Aorta (tissue), 5 donors: ENCODE data around the gene RSPH1. TPM values are rescaled to one million over a fixed set of nuclear protein-coding genes. Genes with fewer than 3 reads are reported as not detected.

ENCODE experiments used
- ATAC-seq: fragments of 200-7000 bp; cut with Tn5 transposase; one replicate; pipeline ENCODE4 v1.9.1; 2022; ENCODE audit warnings: moderate library complexity; ENCODE audit not compliant: low FRiP score
- DNase-seq, 2 donors: peaks; one replicate each; pipeline ENCODE4 v3.0.0-alpha.2; 2020
- H3K27ac ChIP-seq, 2 donors: one replicate each; pipeline ENCODE4 v1.5.1; 2013; ENCODE audit warnings: low read length in 2 of 2, mild to moderate bottlenecking in 2 of 2, moderate library complexity in 2 of 2, control low read depth in 1 of 2, inconsistent platforms in 1 of 2, low read depth in 1 of 2
- H3K27me3 ChIP-seq, 2 donors: one replicate each; pipeline ENCODE4 v1.6.1; 2013; ENCODE audit warnings: control low read depth in 1 of 2, low read length in 1 of 2, mild to moderate bottlenecking in 1 of 2, moderate library complexity in 1 of 2; ENCODE audit not compliant: insufficient read depth in 2 of 2, control insufficient read depth in 1 of 2
- H3K36me3 ChIP-seq, 2 donors: one replicate each; pipeline ENCODE4 v1.6.1; 2013; ENCODE audit warnings: control low read depth in 1 of 2, low read length in 1 of 2, mild to moderate bottlenecking in 1 of 2; ENCODE audit not compliant: insufficient read depth in 2 of 2, control insufficient read depth in 1 of 2
- H3K4me1 ChIP-seq, 2 donors: one replicate each; pipeline ENCODE4 v1.6.1; 2013; ENCODE audit warnings: low read length in 2 of 2, control low read depth in 1 of 2, mild to moderate bottlenecking in 1 of 2, moderate library complexity in 1 of 2; ENCODE audit not compliant: insufficient read depth in 2 of 2, control insufficient read depth in 1 of 2
- H3K4me3 ChIP-seq, 2 donors: one replicate each; pipeline ENCODE4 v1.5.1; 2013; ENCODE audit warnings: low read length in 2 of 2, control low read depth in 1 of 2, mild to moderate bottlenecking in 1 of 2
- H3K9me3 ChIP-seq: one replicate; pipeline ENCODE4 v1.6.1; 2013; ENCODE audit warnings: mild to moderate bottlenecking, low read length; ENCODE audit not compliant: control insufficient read depth
- WGBS, 2 donors: extraction: QIAGEN DNeasy Blood & Tissue Kit; methylation state at CpG; one replicate each; pipeline ENCODE4 v1.1.7; 2013; 5-methylcytosine and 5-hydroxymethylcytosine counted together
- intact Hi-C, 2 donors: fragments of 100-400 bp; cut with DNase I; formaldehyde crosslinking; loops; one replicate each; pipeline versions ENCODE4 v1.14.2 to v1.15.0; 2022
- polyA plus RNA-seq, 2 donors: library from polyadenylated mRNA; stranded (reverse); fragments of 200-250 nt; gene quantifications; one replicate each; pipeline ENCODE4 v1.2.3, GENCODE V29; 2013
- total RNA-seq, 2 donors: library from RNA; stranded (reverse); fragmentation: NEBNext Ultra II Directional; extraction: Animal tissue kit (Norgen Biotek cat#: 25700); gene quantifications; one replicate each; pipeline ENCODE4 v1.2.1, GENCODE V29; 2021
- donor health status: healthy with polysubstance abuse.
- donor health status: Bipolar disorder and iron deficiency.
- donor health status: DM: no; HTN: no; CAD: no.
- donor health status: DM: no; HTN: no; CAD: no.
- donor health status: DM: yes; HTN: yes; CAD: no.

RSPH1 gene
- total and polyA plus RNA-seq, 4 donors = 0.18 to 1.6 (median 0.26) TPM; not detected in 1

- ATAC-seq = no peak
- DNase-seq = no peak
- Histone ChIP-seq H3K27ac (no peak overlapping the region), H3K27me3 (no peaks in the 10 kb centered on the region), H3K4me1 (no peaks in the 10 kb centered on the region), H3K4me3 (no peak overlapping the region), H3K36me3 (no peaks in the 10 kb centered on the region), H3K9me3 (peaks cover 9% of the 10 kb centered on the region)
- intact Hi-C loops = no loop called here
- WGBS, 2 donors = 81 to 85% methylated on average over 6 of the region's 6 CpGs
Observed at GRCh38 chr21:42430521-42430920, 65.5 kb downstream of the RSPH1 start.

GRCh38 chr21:42429856-42430255, 66.2 kb downstream of the RSPH1 start:
- Histone ChIP-seq H3K4me3 (no peak overlapping the region), H3K27ac (no peak overlapping the region), H3K36me3 (no peaks in the 10 kb centered on the region), H3K27me3 (no peaks in the 10 kb centered on the region), H3K4me1 (no peaks in the 10 kb centered on the region), H3K9me3 (peaks cover 9% of the 10 kb centered on the region)
- DNase-seq (no peak), ATAC-seq (no peak)
- intact Hi-C loops = no loop called here
- WGBS, 2 donors = 23 to 28% methylated on average over 9 of the region's 9 CpGs

GRCh38 chr21:42429021-42429420, 67.0 kb downstream of the RSPH1 start:
- intact Hi-C loops = no loop called here
- H3K27ac ChIP-seq = no peak overlapping the region

GRCh38 chr21:42427809-42428419, 68.1 kb downstream of the RSPH1 start:
- ATAC-seq (no peak), DNase-seq (no peak)
- intact Hi-C loops = no loop called here
- WGBS, 2 donors = 71 to 75% methylated on average over 10 of the region's 10 CpGs
- H3K4me3 ChIP-seq = no peak overlapping the region
- H3K4me1 ChIP-seq = no peaks in the 10 kb centered on the region
- no peak overlapping the region for H3K27ac ChIP-seq
- no peaks in the 10 kb centered on the region for H3K36me3 ChIP-seq
- peaks cover 4% of the 10 kb centered on the region for H3K9me3 ChIP-seq
- H3K27me3 ChIP-seq = no peaks in the 10 kb centered on the region

More at GRCh38 chr21:42429021-42429420, 67.0 kb downstream of the RSPH1 start:
- DNase-seq = no peak
- H3K4me3 ChIP-seq = no peak overlapping the region
- peaks cover 9% of the 10 kb centered on the region for H3K9me3 ChIP-seq
- 96 to 100% methylated on average over 1 of the region's 1 CpG for WGBS, 2 donors
- H3K36me3 ChIP-seq = no peaks in the 10 kb centered on the region
- ATAC-seq = no peak
- no peaks in the 10 kb centered on the region for H3K27me3 ChIP-seq
- no peaks in the 10 kb centered on the region for H3K4me1 ChIP-seq

- Histone ChIP-seq H3K36me3 (no peaks in the 10 kb centered on the region), H3K27me3 (no peaks in the 10 kb centered on the region), H3K4me3 (no peak overlapping the region), H3K4me1 (no peaks in the 10 kb centered on the region), H3K27ac (no peak overlapping the region), H3K9me3 (peaks cover 3% of the 10 kb centered on the region)
- DNase-seq = no peak
- ATAC-seq = no peak
- 80 to 81% methylated on average over 10 of the region's 10 CpGs for WGBS, 2 donors
- intact Hi-C loops = no loop called here
Observed at GRCh38 chr21:42426876-42427480, 69.0 kb downstream of the RSPH1 start.

- Histone ChIP-seq H3K27ac (no peak overlapping the region), H3K36me3 (no peaks in the 10 kb centered on the region), H3K4me3 (no peak overlapping the region), H3K9me3 (peaks cover 1% of the 10 kb centered on the region), H3K27me3 (no peaks in the 10 kb centered on the region), H3K4me1 (no peaks in the 10 kb centered on the region)
- intact Hi-C loops = no loop called here
- DNase-seq (no peak), ATAC-seq (no peak)
- 69 to 73% methylated on average over 7 of the region's 7 CpGs for WGBS, 2 donors
Observed at GRCh38 chr21:42426424-42426823, 69.6 kb downstream of the RSPH1 start.

GRCh38 chr21:42425591-42425990, 70.4 kb downstream of the RSPH1 start:
- Histone ChIP-seq H3K27ac (no peak overlapping the region), H3K4me3 (no peak overlapping the region), H3K36me3 (no peaks in the 10 kb centered on the region), H3K27me3 (no peaks in the 10 kb centered on the region), H3K9me3 (peaks cover 4% of the 10 kb centered on the region), H3K4me1 (no peaks in the 10 kb centered on the region)
- ATAC-seq (no peak), DNase-seq (no peak)
- intact Hi-C loops = no loop called here
- WGBS, 2 donors = 69 to 71% methylated on average over 4 of the region's 4 CpGs

- no peaks in the 10 kb centered on the region for H3K4me1 ChIP-seq
- no peaks in the 10 kb centered on the region for H3K36me3 ChIP-seq
- H3K9me3 ChIP-seq = peaks cover 4% of the 10 kb centered on the region
- intact Hi-C loops = no loop called here
- DNase-seq (no peak), ATAC-seq (no peak)
- H3K4me3 ChIP-seq = no peak overlapping the region
- WGBS, 2 donors = 62 to 67% methylated on average over 12 of the region's 12 CpGs
- H3K27me3 ChIP-seq = no peaks in the 10 kb centered on the region
- H3K27ac ChIP-seq = no peak overlapping the region
Observed at GRCh38 chr21:42424914-42425541, 71.0 kb downstream of the RSPH1 start.

- H3K9me3 ChIP-seq = peaks cover 3% of the 10 kb centered on the region
- no peak overlapping the region for H3K27ac ChIP-seq
- no peaks in the 10 kb centered on the region for H3K27me3 ChIP-seq
- DNase-seq = no peak
- ATAC-seq = no peak
- no peaks in the 10 kb centered on the region for H3K36me3 ChIP-seq
- 68 to 78% methylated on average over 2 of the region's 2 CpGs for WGBS, 2 donors
- no peak overlapping the region for H3K4me3 ChIP-seq
- no peaks in the 10 kb centered on the region for H3K4me1 ChIP-seq
- intact Hi-C loops = no loop called here
Observed at GRCh38 chr21:42423685-42424084, 72.3 kb downstream of the RSPH1 start.
